Amniotic epithelial cell (primary cell): ENCODE measurements around the gene NGFR.

Experiments used
- DNase-seq: peaks from one replicate; pipeline ENCODE4 v3.0.0-alpha.2; 2010; ENCODE audit warnings: low read depth

The NGFR gene

GRCh38 chr17:49515196-49515770, 20.2 kb downstream of the NGFR start:
- peak; percentile 98 for DNase-seq

DNA sequence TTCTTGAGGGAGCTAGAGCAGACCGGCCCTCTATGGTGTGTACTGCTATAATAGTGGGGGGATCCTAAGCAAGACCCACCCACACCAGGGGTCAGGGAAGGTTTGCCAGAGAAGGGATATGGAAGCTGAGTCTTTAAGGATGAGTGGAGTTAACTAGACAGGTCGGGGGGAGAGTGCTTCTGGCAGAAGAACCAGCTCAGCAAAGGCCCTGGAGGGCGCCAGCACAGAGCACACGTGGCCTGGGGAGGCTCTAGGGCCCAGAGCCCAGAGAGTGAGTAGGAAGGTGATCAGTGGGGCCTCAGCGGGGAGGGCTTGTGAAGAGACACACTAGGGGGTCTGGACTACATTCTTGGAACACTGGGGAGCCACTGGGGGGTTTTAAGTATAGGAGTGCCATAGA, 21.1 kb downstream of the NGFR start:
- no peak for DNase-seq

DNA sequence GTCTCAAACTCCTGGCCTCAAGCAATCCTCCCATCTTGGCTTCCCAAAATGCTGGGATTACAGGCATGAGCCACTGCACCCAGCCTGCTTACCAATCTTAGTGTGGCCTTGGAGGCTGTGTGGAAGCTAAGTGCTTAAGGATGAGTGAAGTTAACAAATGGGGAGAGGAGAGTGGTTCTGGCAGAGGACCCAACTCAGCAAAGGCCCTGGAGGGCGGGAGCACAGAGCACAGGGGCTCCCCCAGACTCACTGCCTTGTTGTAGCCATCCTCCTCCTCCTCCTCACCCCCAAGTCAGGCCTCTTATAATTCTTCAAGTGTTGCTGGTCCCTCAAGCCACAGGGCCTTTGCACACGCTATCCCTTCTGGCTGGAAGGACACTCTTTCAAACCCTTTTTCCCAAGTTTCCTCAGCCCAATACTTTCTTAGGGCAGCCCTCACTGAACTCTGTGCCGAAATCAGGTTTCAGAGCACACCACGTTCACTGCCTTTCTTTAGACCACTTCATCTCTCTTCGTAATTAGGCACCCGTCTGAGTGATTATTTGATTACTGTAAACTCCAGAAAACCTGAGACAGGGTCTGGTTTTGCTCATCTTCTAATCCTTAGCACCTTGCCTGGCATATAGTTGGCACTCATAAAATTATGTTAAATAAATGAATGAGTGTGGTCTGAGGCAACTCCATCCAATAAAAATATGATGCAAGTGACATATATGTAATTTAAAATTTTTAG, 23.4 kb downstream of the NGFR start:
- DNase-seq, result no peak

DNA sequence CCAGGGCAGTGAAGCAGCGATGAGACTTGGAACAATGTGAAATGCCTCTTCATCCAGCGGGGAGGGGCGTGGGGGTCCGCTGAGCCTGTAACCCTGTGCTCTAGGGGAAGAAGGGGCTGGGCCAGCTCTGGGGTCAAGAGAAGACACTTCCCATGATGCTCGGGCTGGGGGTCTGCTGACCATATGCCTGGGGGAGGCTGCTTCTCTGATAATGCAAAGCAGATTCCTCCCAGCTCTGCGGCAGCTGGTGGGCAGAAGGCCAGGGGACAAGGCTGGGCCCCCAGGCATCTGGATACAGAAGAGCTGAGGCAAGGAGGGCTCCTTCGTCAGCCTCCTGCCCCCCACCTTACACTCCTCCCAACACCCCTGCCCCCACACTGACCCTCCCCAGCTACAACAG, 24.7 kb downstream of the NGFR start:
- no peak for DNase-seq

DNA sequence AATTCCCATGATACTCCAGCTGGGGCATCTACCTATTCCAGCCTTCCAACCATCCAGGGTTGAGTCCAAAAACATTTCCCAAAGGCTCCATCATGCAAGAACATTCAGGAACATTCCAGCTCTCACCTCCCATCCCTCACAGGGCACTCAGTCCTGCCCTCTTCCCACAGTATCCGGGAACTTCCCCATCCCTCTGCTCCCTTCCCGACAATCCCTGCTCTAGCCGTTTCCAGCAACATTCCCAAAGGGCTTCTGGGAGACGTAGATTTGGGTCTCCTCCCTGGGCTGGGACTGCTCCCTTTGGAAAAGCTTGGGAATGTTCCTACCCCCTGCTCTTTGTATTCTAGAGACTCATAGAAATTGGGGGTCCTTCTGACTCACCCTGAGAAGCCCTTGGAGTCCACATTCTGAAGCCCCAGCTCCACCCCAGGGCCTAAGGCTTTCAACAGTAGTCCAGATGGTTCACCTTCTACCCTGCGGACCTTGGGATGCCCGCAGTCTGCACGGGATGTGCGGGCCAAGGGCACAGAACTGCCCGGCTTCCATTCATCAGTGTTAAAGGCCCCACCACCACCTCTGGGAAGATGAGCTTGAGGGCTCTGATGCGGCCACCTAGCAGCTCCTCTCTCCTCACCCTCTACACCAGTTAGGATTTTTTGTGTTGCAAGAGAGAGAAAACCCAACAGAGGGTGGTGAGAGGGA, 25.4 kb downstream of the NGFR start:
- no peak for DNase-seq

- DNase-seq, result no peak
These were observed 26.0 kb downstream of the NGFR start for GRCh38 chr17:49521088-49521450.

GRCh38 chr17:49521471-49522356, 26.6 kb downstream of the NGFR start:
- DNase-seq, result peak; percentile 45

DNA sequence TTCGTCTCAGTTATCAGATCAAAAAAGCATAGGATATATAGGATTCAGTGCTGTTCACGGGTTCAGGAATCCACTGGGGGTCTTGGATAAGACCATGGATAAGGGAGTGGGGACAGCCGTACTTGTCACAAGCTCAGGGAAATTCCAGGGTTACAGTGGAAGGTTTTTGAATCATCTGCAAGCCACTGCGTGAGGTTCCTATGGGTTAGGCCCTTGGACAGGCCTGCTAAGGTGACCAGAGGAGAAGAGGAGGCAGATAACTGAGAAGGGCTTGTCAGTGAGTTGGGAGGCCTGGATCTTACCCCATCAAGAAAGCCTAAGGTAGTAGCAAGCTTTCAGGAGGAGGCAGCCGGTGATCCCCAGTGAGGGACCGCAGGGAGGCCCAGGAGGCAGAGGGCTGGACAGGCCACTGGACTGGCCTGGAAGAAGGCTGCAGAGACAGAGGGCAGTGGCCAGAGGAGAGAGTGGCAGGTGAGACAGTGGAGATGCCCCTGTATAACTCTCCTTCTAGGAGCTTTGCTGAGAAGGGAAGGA, 27.3 kb downstream of the NGFR start:
- DNase-seq, result no peak

GRCh38 chr17:49523196-49523595, 28.1 kb downstream of the NGFR start:
- no peak for DNase-seq

GRCh38 chr17:49523706-49524472, 28.8 kb downstream of the NGFR start:
- DNase-seq, result peak; percentile 6

DNA sequence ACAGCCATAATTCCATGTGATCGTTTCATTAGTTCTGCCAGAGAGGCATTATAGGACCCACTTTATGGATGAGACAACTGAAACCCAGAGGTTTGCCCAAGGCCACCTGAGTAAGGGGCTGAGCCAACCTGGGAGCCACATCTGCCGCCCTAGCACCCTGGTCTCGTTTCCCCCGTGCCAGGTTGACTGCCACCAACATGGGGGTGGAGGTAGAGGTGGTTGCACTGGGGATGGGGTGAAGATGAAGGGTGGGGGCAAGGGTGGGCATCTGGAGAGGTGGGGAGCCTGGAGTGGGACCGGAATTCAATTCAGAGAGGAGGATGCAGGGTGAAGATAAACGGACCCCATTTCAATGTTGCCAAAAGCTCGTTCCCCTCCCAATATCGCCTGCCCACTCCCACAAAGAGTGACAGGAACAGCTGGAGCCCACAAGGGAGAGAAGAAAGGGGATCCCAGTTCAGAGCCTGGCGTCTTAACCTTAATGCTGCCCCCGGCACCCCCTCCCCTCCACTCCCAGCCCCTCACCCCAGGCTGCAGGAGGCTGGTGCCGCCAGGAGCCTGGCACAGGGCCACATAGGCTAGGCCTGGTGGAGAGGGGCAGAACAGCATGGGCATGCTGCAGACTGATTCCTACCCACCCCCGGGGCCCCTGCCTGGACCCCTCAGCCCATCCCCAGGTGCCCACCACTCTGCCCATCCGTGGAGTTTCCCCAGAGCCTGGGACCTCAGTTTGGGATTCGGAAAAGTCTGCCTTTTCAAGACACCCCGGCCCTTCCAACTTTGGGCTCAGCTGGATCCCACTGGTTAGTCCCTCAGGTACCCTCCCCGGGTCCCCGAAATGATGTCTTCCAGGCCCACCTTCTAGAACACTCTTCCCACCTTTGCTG, 29.6 kb downstream of the NGFR start:
- DNase-seq, result no peak

DNA sequence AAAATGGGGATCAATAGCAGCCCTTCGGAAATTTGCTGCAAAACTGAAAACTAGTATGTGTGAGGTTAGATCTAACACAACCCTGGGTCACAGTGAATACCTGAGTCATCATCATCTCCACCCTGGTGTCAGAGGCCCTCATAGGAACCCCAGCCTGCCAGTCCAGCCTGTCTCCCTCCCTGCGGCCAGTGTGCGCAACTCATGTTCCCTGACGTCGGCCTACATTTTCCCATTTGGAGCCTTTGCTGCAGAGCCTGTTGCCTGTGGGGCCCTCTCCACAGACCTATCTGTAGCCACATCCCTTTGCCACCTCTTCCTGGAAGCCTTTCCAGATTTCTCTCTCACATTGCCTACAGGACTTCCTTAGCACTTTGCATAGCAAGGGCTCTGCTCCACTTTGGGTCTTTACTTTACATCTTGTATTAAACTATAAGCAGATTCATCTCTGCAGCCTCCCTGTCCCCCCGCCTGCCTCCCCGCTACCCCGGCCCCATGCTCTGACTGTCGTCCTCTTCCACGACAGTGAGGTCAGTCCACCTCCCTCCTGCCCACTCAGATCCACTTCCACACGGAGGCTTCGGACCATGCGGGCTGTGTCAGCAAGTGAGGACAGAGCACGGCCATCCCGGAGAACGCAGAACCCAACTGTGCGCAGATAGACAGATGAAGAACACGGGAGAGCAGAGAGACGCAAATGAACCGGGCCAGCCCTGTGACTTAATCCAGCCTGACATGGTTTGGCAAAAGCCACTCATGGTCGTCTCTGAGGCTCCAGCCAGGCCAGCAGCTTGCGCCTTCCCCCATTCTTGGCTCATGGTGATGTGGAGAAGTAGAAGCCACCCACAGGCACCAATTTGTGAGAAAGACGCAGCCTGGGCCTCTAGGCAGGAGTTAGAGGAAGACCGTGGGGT, 31.0 kb downstream of the NGFR start:
- no peak for DNase-seq

- DNase-seq, result no peak
These were observed 33.0 kb downstream of the NGFR start for GRCh38 chr17:49527927-49528651.

- DNase-seq, result no peak
These were observed 33.9 kb downstream of the NGFR start for GRCh38 chr17:49528966-49529365.

- DNase-seq, result no peak
These were observed 35.0 kb downstream of the NGFR start for GRCh38 chr17:49530118-49530517.

DNA sequence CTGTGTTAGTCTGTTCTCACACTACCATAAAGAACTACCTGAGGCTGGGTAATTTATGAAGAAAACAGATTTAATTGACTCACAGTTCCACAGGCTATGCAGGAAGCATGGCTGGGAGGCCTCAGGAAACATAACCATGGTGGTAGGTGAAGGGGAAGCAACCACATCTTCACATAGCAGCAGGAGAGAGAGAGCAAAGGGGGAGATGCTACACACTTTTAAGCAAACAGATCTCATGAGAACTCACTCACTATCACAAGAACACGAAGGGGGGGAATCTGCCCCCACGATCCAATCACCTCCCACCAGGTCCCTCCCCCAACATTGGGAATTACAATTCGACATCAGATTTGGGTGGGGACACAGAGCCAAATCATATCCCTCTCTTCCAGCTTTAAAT, 48.8 kb downstream of the NGFR start:
- DNase-seq, result no peak

GRCh38 chr17:49545007-49545660, 50.0 kb downstream of the NGFR start:
- DNase-seq, result no peak
